Astrocyte (in vitro differentiated cells and primary cell): ENCODE data around the gene LDLRAD4. TPM values are rescaled to one million over a fixed set of nuclear protein-coding genes. Genes with fewer than 3 reads are reported as not detected.

Experiments used
- DNase-seq: peaks from one replicate; pipeline ENCODE4 v3.0.0-alpha.2; 2010; ENCODE audit warnings: low read depth
- FAIRE-seq: peaks from 2 replicates; lab custom pipeline; 2011; peaks lifted over from hg19 to GRCh38; lab: Jason Lieb, UNC
- H2AFZ ChIP-seq: 2 replicates; pipeline ENCODE4 v1.6.0; 2012; ENCODE audit warnings: low read depth, low read length, inconsistent platforms
- H3K27ac ChIP-seq: 2 replicates; pipeline ENCODE4 v1.5.1; 2011; ENCODE audit warnings: low read depth, low read length, inconsistent platforms
- H3K27me3 ChIP-seq: 2 replicates; pipeline ENCODE4 v1.6.0; 2011; ENCODE audit warnings: low read length, inconsistent platforms; ENCODE audit not compliant: insufficient read depth
- H3K36me3 ChIP-seq: 2 replicates; pipeline ENCODE4 v1.5.1; 2011; ENCODE audit warnings: low read length, inconsistent platforms; ENCODE audit not compliant: insufficient read depth
- H3K4me1 ChIP-seq: 2 replicates; pipeline ENCODE4 v1.5.1; 2011; ENCODE audit warnings: low read length, inconsistent platforms; ENCODE audit not compliant: insufficient read depth
- H3K4me2 ChIP-seq: 2 replicates; pipeline ENCODE4 v1.6.0; 2012; ENCODE audit warnings: low read length, inconsistent platforms
- H3K4me3 ChIP-seq: 2 replicates; pipeline ENCODE4 v1.5.1; 2011; ENCODE audit warnings: low read depth, mild to moderate bottlenecking, low read length, inconsistent platforms; ENCODE audit not compliant: insufficient read depth
- H3K79me2 ChIP-seq: 2 replicates; pipeline ENCODE4 v1.6.0; 2012; ENCODE audit warnings: mild to moderate bottlenecking, low read length, inconsistent platforms; ENCODE audit not compliant: insufficient read depth
- H3K9ac ChIP-seq: 2 replicates; pipeline ENCODE4 v1.6.0; 2012; ENCODE audit warnings: mild to moderate bottlenecking, low read length, inconsistent platforms
- H3K9me3 ChIP-seq: 2 replicates; pipeline ENCODE4 v1.5.1; 2012; ENCODE audit warnings: low read depth, mild to moderate bottlenecking, low read length, inconsistent platforms; ENCODE audit not compliant: insufficient read depth
- H4K20me1 ChIP-seq: 2 replicates; pipeline ENCODE4 v1.6.0; 2012; ENCODE audit warnings: low read length, inconsistent platforms; ENCODE audit not compliant: insufficient read depth
- H3K27ac Mint-ChIP-seq: one replicate; pipeline ENCODE4 v1.8.0; 2021; ENCODE audit warnings: mild to moderate bottlenecking, mixed read lengths; ENCODE audit not compliant: unreplicated experiment
- H3K27me3 Mint-ChIP-seq: one replicate; pipeline ENCODE4 v1.8.0; 2021; ENCODE audit warnings: low read depth, mixed read lengths; ENCODE audit not compliant: unreplicated experiment
- H3K36me3 Mint-ChIP-seq: one replicate; pipeline ENCODE4 v1.8.0; 2021; ENCODE audit warnings: low read depth, mixed read lengths; ENCODE audit not compliant: unreplicated experiment
- H3K4me1 Mint-ChIP-seq: one replicate; pipeline ENCODE4 v1.8.0; 2021; ENCODE audit warnings: low read depth, mixed read lengths; ENCODE audit not compliant: unreplicated experiment
- H3K4me3 Mint-ChIP-seq: one replicate; pipeline ENCODE4 v1.8.0; 2021; ENCODE audit warnings: mild to moderate bottlenecking, moderate library complexity, mixed read lengths; ENCODE audit not compliant: unreplicated experiment
- H3K9me3 Mint-ChIP-seq: one replicate; pipeline ENCODE4 v1.8.0; 2021; ENCODE audit warnings: mild to moderate bottlenecking, mixed read lengths; ENCODE audit not compliant: unreplicated experiment
- CTCF ChIP-seq: IDR thresholded peaks from 2 replicates; pipeline ENCODE4 v1.5.1; 2011; ENCODE audit warnings: low read depth, mild to moderate bottlenecking, inconsistent platforms, low read length, moderate library complexity; ENCODE audit not compliant: insufficient read depth
- EZH2 ChIP-seq: IDR thresholded peaks from 2 replicates; pipeline ENCODE4 v1.6.1; 2012; ENCODE audit warnings: mild to moderate bottlenecking, low read length, inconsistent platforms; ENCODE audit not compliant: insufficient read depth
- total RNA-seq: library from RNA; stranded (reverse); gene quantifications from 2 replicates; pipeline ENCODE4 v1.2.1, GENCODE V29; 2021

Gene LDLRAD4
- total RNA-seq, 1 donor from 2014 or later: 26.0 TPM

- peak overlapping the region; percentile 79 for H3K4me2 ChIP-seq
- H3K9me3 ChIP-seq: peaks cover 12% of the 10 kb centered on the region
- Mint-ChIP-seq H3K4me1 (peaks cover 33% of the 10 kb centered on the region), H3K27me3 (no peaks in the 10 kb centered on the region), H3K9me3 (peaks cover 15% of the 10 kb centered on the region), H3K27ac (peak overlapping the region; percentile 99), H3K36me3 (peaks cover 32% of the 10 kb centered on the region), H3K4me3 (peak overlapping the region; percentile 14)
- peaks cover 29% of the 10 kb centered on the region for H3K4me1 ChIP-seq
- H3K27me3 ChIP-seq: peaks cover 3% of the 10 kb centered on the region
- H4K20me1 ChIP-seq: no peaks in the 10 kb centered on the region
- peak overlapping the region; percentile 67 for H2AFZ ChIP-seq
- FAIRE-seq (peak; percentile 69), DNase-seq (peak; percentile 93)
- TF ChIP-seq EZH2: no peak
- TF ChIP-seq CTCF: no peak
- H3K4me3 ChIP-seq: peak overlapping the region; percentile 21
- no peaks in the 10 kb centered on the region for H3K79me2 ChIP-seq
- peak overlapping the region; percentile 85 for H3K9ac ChIP-seq
- H3K36me3 ChIP-seq: no peaks in the 10 kb centered on the region
- peak overlapping the region; percentile 82 for H3K27ac ChIP-seq
Observed at GRCh38 chr18:13500227-13500865, 281.8 kb downstream of the LDLRAD4 start.

DNA sequence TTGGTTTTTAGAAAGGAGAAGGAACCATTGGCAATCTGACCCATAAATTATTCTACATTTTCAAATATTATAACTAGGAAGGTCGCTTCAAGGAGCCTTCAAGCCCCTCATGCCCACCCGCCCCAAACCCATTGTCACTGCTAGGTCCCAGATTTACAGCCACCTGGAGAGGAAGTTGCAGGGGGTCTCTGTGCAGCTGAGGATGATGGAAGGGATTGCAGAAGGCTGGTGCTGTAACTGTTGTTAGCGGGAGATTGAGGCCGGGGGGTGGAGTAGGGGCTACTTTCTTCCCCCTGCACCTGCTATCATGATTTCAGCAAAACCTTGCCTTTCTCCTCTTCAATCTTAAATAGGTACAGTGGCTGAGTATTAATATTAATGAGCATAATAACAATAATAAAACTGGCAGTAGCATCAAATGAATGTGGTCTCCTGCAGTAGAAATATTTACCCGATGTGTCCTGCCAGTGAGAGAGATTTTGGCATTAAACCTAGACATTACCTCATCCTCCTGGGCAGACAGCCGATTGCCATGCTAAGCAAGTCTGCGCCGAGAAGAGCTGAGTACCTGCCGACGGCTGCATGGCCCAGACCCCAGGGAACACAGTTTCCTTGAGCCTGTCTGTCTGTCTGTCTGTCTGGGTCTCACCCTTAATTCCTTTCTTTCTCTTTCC, 282.4 kb downstream of the LDLRAD4 start:
- peak overlapping the region; percentile 14 for H3K4me3 Mint-ChIP-seq
- H3K9me3 ChIP-seq: peaks cover 12% of the 10 kb centered on the region
- H3K4me1 Mint-ChIP-seq: peaks cover 33% of the 10 kb centered on the region
- H3K27ac Mint-ChIP-seq: peak overlapping the region; percentile 99
- no peaks in the 10 kb centered on the region for H3K27me3 Mint-ChIP-seq
- H3K4me1 ChIP-seq: peaks cover 29% of the 10 kb centered on the region
- FAIRE-seq (no peak), DNase-seq (peak; percentile 93)
- peaks cover 3% of the 10 kb centered on the region for H3K27me3 ChIP-seq
- H3K4me3 ChIP-seq: peak overlapping the region; percentile 40
- TF ChIP-seq EZH2: no peak
- no peak for TF ChIP-seq CTCF
- peaks cover 32% of the 10 kb centered on the region for H3K36me3 Mint-ChIP-seq
- no peaks in the 10 kb centered on the region for H4K20me1 ChIP-seq
- peak overlapping the region; percentile 82 for H3K27ac ChIP-seq
- no peaks in the 10 kb centered on the region for H3K79me2 ChIP-seq
- H3K9ac ChIP-seq: peak overlapping the region; percentile 85
- H3K36me3 ChIP-seq: no peaks in the 10 kb centered on the region
- no peak overlapping the region for H2AFZ ChIP-seq
- peak overlapping the region; percentile 79 for H3K4me2 ChIP-seq
- H3K9me3 Mint-ChIP-seq: peaks cover 15% of the 10 kb centered on the region

DNA sequence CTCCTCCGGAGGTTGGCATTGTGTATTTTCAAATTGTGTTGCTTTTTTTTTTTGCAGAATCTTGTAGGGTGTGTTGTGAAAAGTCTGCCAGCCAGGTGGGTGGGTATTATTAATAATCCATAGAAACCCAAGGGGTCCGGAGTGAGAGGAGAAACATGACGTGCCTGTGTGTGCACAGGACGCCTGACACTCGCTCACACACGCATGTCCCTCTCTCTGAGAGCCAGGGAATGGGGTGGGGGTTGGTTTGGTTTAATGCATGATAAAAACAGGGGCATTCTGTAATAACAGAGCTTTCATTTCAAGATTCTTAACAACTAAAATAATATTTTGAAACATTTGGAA, 283.0 kb downstream of the LDLRAD4 start:
- Mint-ChIP-seq H3K36me3 (peaks cover 32% of the 10 kb centered on the region), H3K4me1 (peaks cover 35% of the 10 kb centered on the region), H3K9me3 (peaks cover 15% of the 10 kb centered on the region), H3K27me3 (no peaks in the 10 kb centered on the region), H3K4me3 (peak overlapping the region; percentile 27), H3K27ac (peak overlapping the region; percentile 99)
- Histone ChIP-seq H3K36me3 (no peaks in the 10 kb centered on the region), H2AFZ (no peak overlapping the region), H3K9ac (peak overlapping the region; percentile 77), H3K4me1 (peaks cover 29% of the 10 kb centered on the region), H4K20me1 (no peaks in the 10 kb centered on the region), H3K4me2 (peak overlapping the region; percentile 79), H3K4me3 (peak overlapping the region; percentile 40), H3K27ac (peak overlapping the region; percentile 82), H3K27me3 (peaks cover 3% of the 10 kb centered on the region), H3K9me3 (peaks cover 12% of the 10 kb centered on the region), H3K79me2 (no peaks in the 10 kb centered on the region)
- no peak for FAIRE-seq
- TF ChIP-seq EZH2 (no peak), CTCF (no peak)
- no peak for DNase-seq
